Progenitor cell of endocrine pancreas (in vitro differentiated cells): ENCODE data around the gene ROCK2. TPM values are rescaled to one million over a fixed set of nuclear protein-coding genes. Genes with fewer than 3 reads are reported as not detected.
A peak's percentile ranks its signal among the peaks of the same experiment; 100 is the strongest.

Experiments
- DNase-seq: peaks from one replicate; pipeline ENCODE4 v3.0.0; 2021; ENCODE audit warnings: low spot score; ENCODE audit not compliant: unreplicated experiment
- H3K27ac Mint-ChIP-seq: 2 replicates; pipeline ENCODE4 v1.8.0; 2021; ENCODE audit warnings: mild to moderate bottlenecking, moderate library complexity, mixed read lengths
- H3K27me3 Mint-ChIP-seq: 2 replicates; pipeline ENCODE4 v1.8.0; 2021; ENCODE audit warnings: mixed read lengths
- H3K36me3 Mint-ChIP-seq: 2 replicates; pipeline ENCODE4 v1.8.0; 2022; ENCODE audit warnings: mixed read lengths; ENCODE audit not compliant: insufficient read depth
- H3K4me1 Mint-ChIP-seq: 2 replicates; pipeline ENCODE4 v1.8.0; 2021; ENCODE audit warnings: low read depth, mixed read lengths
- H3K4me3 Mint-ChIP-seq: 2 replicates; pipeline ENCODE4 v1.8.0; 2021; ENCODE audit warnings: low read depth, mild to moderate bottlenecking, moderate library complexity, mixed read lengths
- H3K9me3 Mint-ChIP-seq: 2 replicates; pipeline ENCODE4 v1.8.0; 2021; ENCODE audit warnings: low read depth, mixed read lengths
- total RNA-seq: library from RNA; stranded (reverse); gene quantifications from 2 replicates; pipeline ENCODE4 v1.2.1, GENCODE V29; 2021
- TF ChIP-seq, protein P1 (sequence below): fragments of 200-600 bp; sonication (generic); IDR thresholded peaks from one replicate; pipeline ENCODE4 v1.5.0; 2021; ENCODE audit warnings: antibody characterized with exemption, mild to moderate bottlenecking; ENCODE audit not compliant: unreplicated experiment

ROCK2 gene
- total RNA-seq, 1 donor from 2014 or later, result 43.8 TPM

DNA sequence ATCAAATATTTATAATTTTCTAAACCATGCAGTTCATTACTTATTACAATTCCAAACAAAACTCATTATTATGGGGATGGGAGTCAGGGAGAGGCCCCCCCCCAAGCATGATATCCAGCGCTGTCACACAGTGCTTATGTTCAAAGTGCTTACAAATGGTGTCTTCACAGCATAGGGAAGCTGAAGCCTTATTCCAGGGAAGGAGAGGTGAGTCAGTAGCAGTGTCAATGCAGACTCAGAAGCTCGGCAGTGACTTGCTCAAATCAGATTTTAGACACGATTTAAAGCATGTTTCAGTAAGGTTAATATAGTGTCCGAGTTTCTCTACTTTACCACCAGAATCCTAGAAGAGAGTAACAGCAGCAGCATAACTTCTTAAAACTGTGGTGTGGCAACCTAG, 164.5 kb downstream of the ROCK2 start:
- Mint-ChIP-seq H3K4me1 (no peaks in the 10 kb centered on the region), H3K36me3 (peaks cover 6% of the 10 kb centered on the region), H3K9me3 (no peaks in the 10 kb centered on the region), H3K27ac (no peak overlapping the region), H3K4me3 (no peak overlapping the region), H3K27me3 (no peaks in the 10 kb centered on the region)
- no peak for DNase-seq
- TF ChIP-seq, protein P1, sequence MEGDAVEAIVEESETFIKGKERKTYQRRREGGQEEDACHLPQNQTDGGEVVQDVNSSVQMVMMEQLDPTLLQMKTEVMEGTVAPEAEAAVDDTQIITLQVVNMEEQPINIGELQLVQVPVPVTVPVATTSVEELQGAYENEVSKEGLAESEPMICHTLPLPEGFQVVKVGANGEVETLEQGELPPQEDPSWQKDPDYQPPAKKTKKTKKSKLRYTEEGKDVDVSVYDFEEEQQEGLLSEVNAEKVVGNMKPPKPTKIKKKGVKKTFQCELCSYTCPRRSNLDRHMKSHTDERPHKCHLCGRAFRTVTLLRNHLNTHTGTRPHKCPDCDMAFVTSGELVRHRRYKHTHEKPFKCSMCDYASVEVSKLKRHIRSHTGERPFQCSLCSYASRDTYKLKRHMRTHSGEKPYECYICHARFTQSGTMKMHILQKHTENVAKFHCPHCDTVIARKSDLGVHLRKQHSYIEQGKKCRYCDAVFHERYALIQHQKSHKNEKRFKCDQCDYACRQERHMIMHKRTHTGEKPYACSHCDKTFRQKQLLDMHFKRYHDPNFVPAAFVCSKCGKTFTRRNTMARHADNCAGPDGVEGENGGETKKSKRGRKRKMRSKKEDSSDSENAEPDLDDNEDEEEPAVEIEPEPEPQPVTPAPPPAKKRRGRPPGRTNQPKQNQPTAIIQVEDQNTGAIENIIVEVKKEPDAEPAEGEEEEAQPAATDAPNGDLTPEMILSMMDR, result no peak

DNA sequence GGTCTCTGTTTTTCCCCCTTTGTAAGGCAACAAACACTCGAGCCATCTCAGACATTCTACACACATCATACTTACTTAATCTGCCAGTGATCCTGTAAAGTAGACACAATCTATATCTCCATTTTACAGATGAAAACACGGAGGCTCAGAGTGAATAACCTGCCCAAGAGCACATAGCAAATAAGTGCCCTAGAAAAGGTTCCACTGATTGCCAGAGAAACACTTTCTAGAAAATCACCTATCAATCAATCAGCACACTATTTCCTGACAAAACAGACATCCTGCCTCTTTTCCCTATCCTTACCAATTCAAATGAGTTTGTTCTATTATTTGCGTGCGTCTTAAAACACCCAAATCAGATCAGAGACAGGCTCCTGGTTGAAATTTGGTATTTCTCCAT, 165.2 kb downstream of the ROCK2 start:
- TF ChIP-seq, protein P1, result no peak
- H3K4me3 Mint-ChIP-seq, result no peak overlapping the region
- peaks cover 5% of the 10 kb centered on the region for H3K36me3 Mint-ChIP-seq
- no peaks in the 10 kb centered on the region for H3K27me3 Mint-ChIP-seq
- DNase-seq, result no peak
- no peak overlapping the region for H3K27ac Mint-ChIP-seq
- H3K4me1 Mint-ChIP-seq, result no peaks in the 10 kb centered on the region
- no peaks in the 10 kb centered on the region for H3K9me3 Mint-ChIP-seq

DNA sequence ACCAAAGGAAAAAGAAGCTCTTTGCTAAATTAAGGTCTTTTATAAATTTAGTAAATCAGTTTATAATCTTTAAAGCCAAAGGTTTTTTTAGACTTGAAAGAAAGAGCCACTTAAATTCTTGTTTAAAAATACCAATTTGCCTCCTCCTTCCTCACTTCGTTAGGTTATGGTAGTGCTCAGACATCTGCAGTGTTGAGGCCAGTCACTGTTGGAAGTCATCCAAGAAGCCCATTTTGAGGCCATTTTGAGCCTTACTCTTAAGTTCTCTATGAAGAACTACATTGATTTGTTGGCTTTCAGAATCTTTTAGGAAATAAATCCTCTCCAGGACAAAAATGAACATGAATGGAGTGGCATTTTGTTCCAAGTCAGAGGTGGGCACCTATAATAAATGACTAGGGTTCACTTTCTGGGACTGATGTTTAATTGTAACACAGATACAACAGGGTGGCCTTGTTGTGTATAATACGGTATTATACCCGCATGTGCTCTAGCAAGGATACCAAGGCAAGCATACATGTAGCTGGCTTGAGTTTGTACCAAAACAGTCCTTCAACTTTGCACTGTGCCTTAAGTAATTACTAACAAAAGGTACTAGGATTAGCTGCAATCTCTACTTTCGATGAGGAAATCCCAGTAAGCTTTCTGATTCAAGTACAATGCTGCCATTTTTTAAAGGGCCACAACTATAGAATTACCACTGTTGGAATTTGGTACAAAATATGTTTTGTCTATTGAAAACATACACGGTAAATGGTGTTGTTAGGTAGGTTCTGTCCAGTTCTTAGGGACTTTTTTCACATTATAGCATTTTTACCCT, 166.4 kb downstream of the ROCK2 start:
- Mint-ChIP-seq H3K9me3 (no peaks in the 10 kb centered on the region), H3K27me3 (no peaks in the 10 kb centered on the region), H3K36me3 (peaks cover 3% of the 10 kb centered on the region), H3K4me3 (no peak overlapping the region), H3K4me1 (no peaks in the 10 kb centered on the region), H3K27ac (no peak overlapping the region)
- TF ChIP-seq, protein P1, result no peak
- no peak for DNase-seq

DNA sequence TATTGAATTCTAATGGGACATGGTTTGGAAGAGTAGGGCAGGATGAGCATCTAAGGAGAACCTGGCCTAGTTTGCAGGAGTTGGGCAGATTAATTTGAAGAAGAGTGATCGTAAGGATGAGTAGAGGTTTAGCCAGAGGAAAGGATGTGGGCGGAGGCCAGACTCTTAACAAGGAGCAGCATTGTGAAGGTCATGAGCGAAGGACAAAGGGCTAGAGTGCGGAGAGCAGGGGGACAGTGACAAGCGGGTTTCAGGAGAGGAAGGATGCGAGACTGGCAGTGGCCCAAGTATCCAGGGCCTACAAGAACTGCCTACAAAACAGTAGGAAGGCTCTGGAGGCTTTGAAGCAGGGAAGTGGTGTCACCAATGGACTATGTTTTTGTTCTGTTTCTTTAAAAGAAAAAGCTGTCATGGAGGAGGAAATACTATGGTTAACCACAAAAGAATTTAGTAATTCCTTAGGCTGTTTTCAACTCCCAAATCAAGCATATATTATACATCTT, 169.1 kb downstream of the ROCK2 start:
- H3K27me3 Mint-ChIP-seq, result no peaks in the 10 kb centered on the region

DNA sequence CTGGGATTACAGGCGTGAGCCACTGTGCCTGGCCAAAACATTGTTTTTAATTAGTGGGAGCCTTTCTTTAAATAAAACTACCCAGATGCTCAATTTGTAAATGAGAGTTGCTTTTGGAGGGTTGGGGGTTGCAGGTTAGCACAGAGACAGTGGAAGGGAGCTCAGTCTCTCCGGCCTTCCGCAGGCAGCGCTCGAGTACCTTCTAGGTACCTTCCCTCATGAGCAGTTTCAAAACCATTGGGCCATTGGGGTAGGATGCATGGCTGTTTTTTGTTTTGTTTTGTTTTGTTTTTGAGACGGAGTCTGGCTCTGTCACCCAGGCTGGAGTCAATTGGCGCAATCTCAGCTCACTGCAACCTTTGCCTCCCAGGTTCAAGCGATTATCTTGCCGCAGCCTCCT, 170.2 kb downstream of the ROCK2 start:
- Mint-ChIP-seq H3K9me3 (no peaks in the 10 kb centered on the region), H3K27ac (no peak overlapping the region), H3K27me3 (no peaks in the 10 kb centered on the region), H3K4me3 (no peak overlapping the region), H3K4me1 (no peaks in the 10 kb centered on the region), H3K36me3 (peaks cover 3% of the 10 kb centered on the region)
- no peak for DNase-seq
- TF ChIP-seq, protein P1, result no peak

More for the DNA sequence above, 169.1 kb downstream of the ROCK2 start:
- H3K36me3 Mint-ChIP-seq, result peaks cover 3% of the 10 kb centered on the region
- H3K9me3 Mint-ChIP-seq, result no peaks in the 10 kb centered on the region
- no peak overlapping the region for H3K4me3 Mint-ChIP-seq
- no peak for DNase-seq
- no peaks in the 10 kb centered on the region for H3K4me1 Mint-ChIP-seq
- H3K27ac Mint-ChIP-seq, result peak overlapping the region; percentile 3
- TF ChIP-seq, protein P1, result no peak
